HG03520 (cell line): Measurements from ENCODE around the gene TP53I3.
"Not testable (repeated sequence)": the region's sequence is repeated elsewhere in the genome, so short reads cannot be mapped to it uniquely, and the experiment has no call there.

ENCODE experiments used
- ATAC-seq: cut with Tn5 transposase; IDR thresholded peaks from one replicate; pipeline ENCODE4 v1.9.1; 2021; ENCODE audit warnings: mild to moderate bottlenecking, moderate library complexity; ENCODE audit not compliant: unreplicated experiment

TP53I3 gene

GRCh38 chr2:24084386-24085199 is at the start of gene TP53I3:
TSS of gene TP53I3 (minus strand) at chr2:24084834. CDS start at chr2:24084326, 508 bp downstream.
- peak; percentile 73 for ATAC-seq

- no peak for ATAC-seq
Measured at GRCh38 chr2:24132543-24132942, 47.9 kb upstream of the TP53I3 start.

GRCh38 chr2:24125956-24126355 is 41.3 kb upstream of the TP53I3 start:
- ATAC-seq: no peak

GRCh38 chr2:24123922-24124580 is 39.4 kb upstream of the TP53I3 start:
- ATAC-seq: peak; percentile 7

GRCh38 chr2:24123195-24123921 is 38.7 kb upstream of the TP53I3 start, which contains the start of the genes FAM228B and PFN4:
TSS of gene FAM228B (plus strand) at chr2:24123469. CDS start at chr2:24124362, 893 bp downstream.
TSS of gene PFN4 (minus strand) at chr2:24123334. CDS start at chr2:24122535, 799 bp downstream.
- peak; percentile 80 for ATAC-seq

GRCh38 chr2:24122366-24123194 is 37.9 kb upstream of the TP53I3 start:
- ATAC-seq: no peak

GRCh38 chr2:24121469-24121868 is 36.8 kb upstream of the TP53I3 start:
- no peak for ATAC-seq

- no peak for ATAC-seq
Measured at GRCh38 chr2:24121066-24121465, 36.4 kb upstream of the TP53I3 start.

GRCh38 chr2:24117902-24118301 is 33.3 kb upstream of the TP53I3 start:
- ATAC-seq: no peak

GRCh38 chr2:24115057-24115456 is 30.4 kb upstream of the TP53I3 start:
- no peak for ATAC-seq

GRCh38 chr2:24111407-24111901 is 26.8 kb upstream of the TP53I3 start:
- no peak for ATAC-seq

GRCh38 chr2:24110660-24111303 is 26.1 kb upstream of the TP53I3 start:
- no peak for ATAC-seq

GRCh38 chr2:24109431-24109830 is 24.8 kb upstream of the TP53I3 start:
- ATAC-seq: not testable (repeated sequence)

- no peak for ATAC-seq
Measured at GRCh38 chr2:24107336-24107735, 22.7 kb upstream of the TP53I3 start.

- ATAC-seq: no peak
Measured at GRCh38 chr2:24106786-24107185, 22.2 kb upstream of the TP53I3 start.

GRCh38 chr2:24105816-24106215 is 21.2 kb upstream of the TP53I3 start:
- ATAC-seq: no peak

GRCh38 chr2:24104906-24105305 is 20.3 kb upstream of the TP53I3 start:
- ATAC-seq: no peak

GRCh38 chr2:24104110-24104650 is 19.5 kb upstream of the TP53I3 start:
- ATAC-seq: no peak

- no peak for ATAC-seq
Measured at GRCh38 chr2:24102677-24103076, 18.0 kb upstream of the TP53I3 start.

- ATAC-seq: no peak
Measured at GRCh38 chr2:24101992-24102391, 17.4 kb upstream of the TP53I3 start.
